GM18951 (cell line): ENCODE data around the gene EXOC1L.
"Not testable (repeated sequence)": the region's sequence is repeated elsewhere in the genome, so short reads cannot be mapped to it uniquely, and the experiment has no call there.

Source experiments
- POLR2A ChIP-seq: IDR thresholded peaks from 4 replicates; pipeline ENCODE4 v1.6.1; 2011; ENCODE audit warnings: mild to moderate bottlenecking; ENCODE audit not compliant: insufficient read length, insufficient read depth; ENCODE audit errors: extremely low read depth
- in situ Hi-C: fragments of 300-500 bp; cut with MboI; formaldehyde crosslinking; loops from one replicate; pipeline ENCODE4 v1.12.0; 2022; ENCODE audit warnings: low sequenced_read_pairs, mixed read lengths, inconsistent platforms; ENCODE audit not compliant: unreplicated experiment

The EXOC1L gene

DNA sequence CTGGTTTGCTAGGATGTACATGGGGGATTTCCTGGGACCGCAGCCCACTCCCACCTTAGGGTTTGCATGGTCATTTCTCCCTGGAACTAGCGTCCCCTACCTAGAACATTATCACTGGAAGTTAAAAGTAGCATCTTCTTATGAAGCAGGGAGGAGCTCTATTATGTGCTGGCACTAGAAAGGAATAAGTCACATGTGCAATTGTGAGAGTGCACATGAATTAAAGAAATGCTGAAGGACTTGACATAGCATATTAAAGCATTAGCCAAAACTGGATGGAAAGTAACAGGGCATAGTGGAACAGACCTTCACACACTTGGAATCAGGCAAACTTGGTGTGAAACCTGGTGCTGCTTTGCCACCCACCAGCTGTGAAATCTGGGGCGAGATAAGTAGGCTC, 2.7 kb downstream of the EXOC1L start:
- in situ Hi-C loops, result no loop called here
- TF ChIP-seq POLR2A, result no peak

DNA sequence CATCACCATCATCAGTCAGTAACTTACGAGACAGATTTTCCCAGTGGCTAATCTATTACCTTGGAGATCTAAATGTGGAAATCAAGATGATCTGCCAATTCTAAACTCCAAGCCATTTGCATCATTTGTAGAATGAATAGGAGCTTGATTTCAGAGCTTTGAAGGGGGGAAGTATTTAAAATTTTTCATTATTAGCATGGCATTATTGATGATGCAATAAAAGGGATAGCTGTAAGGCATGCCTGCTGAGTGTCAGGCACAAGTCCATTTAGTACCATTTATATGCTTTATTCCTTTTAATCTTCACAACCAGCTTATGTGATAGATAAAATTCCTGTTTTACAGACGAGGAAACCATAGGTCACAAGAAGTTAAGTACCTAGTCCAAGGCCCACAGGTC, 5.3 kb downstream of the EXOC1L start:
- no peak for TF ChIP-seq POLR2A
- in situ Hi-C loops, result no loop called here

DNA sequence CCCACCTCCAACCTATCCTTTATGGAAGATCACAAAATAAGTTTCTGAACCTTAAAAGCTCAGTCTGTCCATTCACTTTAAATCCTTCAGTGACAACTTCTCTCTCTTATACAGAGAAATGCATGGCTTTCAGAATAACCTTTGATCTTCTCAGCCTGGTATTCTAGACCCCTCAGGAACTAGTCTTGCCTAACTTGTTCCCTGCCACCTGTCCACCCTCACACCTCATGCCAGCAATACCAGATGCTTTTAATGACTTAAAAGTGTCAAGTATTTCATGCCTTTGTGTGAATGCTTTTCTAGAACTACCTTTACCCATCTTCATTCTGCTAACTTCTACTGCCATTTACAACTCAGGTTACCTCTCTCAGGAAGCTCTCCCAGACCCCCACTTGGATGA, 7.4 kb downstream of the EXOC1L start:
- no peak for TF ChIP-seq POLR2A
- in situ Hi-C loops, result no loop called here

DNA sequence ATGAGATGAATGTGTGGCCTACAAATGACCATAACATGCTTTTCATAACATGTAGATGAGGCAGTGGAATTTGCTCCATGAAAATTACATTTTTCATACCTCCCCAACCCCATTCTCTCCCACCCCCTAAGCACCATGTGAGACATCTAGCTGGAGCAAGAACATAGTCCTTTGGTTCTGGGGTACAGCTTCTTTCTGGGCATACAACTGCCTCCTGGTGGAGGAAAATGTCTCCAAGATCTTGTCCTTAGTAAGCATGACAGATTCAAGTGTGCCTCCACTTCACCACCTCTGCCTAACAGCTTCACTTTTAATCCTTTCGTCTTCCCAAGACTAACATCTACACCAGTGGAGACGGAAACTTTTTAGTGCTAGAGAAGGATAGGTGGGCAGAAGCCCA, 8.0 kb downstream of the EXOC1L start:
- in situ Hi-C loops, result no loop called here
- TF ChIP-seq POLR2A, result no peak

DNA sequence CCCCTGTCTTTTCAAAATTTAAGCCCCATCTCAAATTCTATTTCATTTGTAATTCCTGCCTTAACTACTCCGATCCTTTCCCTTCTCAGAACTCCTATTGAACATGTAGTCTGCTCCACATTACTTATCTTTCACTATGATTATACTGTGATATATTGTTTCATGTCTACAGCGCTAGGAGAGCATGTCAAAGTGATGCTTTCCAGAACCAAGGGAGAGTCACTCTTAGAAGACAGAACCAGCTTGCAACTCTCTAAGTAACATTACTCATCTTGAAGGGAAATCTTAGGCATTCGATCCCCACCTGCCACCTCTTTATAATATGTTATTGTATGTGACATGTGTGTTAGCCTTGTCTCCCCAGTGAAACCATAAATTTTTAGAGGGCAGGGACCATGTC, 10.5 kb downstream of the EXOC1L start:
- TF ChIP-seq POLR2A, result no peak
- in situ Hi-C loops, result no loop called here

DNA sequence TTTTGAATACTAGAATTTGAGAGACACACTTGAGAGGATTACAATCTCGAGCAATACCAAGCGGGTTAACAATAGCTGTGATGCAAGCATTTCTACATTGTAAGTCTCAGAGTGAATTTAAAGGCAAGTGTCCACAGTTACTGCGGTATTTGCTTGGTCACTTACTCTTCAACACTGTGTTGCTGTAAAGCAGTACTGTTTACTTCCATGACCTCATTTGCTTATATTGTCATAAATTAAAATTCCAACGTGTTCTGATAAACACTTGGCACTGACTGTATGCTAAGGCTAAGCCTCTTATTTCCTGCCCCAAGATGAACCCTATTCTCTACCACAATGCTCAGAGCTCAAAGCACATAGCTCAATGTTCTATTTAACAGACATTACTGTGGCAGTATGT, 11.1 kb downstream of the EXOC1L start:
- TF ChIP-seq POLR2A, result no peak

DNA sequence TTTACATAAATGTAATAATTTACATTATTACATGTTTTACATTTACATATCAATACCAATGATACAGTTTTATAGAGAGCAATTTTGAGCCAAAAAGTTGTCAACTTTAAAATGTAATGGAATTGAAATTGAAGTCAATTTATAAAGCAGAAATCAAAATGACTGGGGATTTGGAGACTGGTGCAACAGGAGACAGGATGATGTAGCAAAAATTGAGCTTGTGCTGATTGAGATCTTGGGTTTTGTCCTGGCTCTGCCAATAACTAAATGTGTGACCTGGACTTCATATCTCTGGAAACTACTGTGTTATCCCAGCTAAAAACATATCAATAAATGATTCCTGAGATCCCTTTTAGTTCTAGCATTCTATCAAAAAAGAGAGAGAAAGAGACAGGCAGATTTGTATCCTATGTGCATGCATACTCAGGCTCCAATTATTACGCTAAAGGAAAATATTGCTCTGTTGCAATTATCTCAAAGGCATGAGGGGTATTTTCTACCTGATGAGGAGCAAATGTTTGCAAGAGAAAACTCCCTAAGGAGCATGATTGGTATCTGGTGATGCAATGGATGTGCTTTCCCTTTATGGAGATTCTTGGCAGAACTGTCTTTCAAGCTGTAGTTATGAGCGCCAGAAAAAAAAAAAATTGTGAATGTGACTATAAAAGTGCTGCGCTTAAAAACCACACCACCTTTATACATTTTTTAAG, 14.7 kb downstream of the EXOC1L start:
- TF ChIP-seq POLR2A, result no peak
- in situ Hi-C loops, result no loop called here

More for the DNA sequence above, 11.1 kb downstream of the EXOC1L start:
- in situ Hi-C loops, result no loop called here

DNA sequence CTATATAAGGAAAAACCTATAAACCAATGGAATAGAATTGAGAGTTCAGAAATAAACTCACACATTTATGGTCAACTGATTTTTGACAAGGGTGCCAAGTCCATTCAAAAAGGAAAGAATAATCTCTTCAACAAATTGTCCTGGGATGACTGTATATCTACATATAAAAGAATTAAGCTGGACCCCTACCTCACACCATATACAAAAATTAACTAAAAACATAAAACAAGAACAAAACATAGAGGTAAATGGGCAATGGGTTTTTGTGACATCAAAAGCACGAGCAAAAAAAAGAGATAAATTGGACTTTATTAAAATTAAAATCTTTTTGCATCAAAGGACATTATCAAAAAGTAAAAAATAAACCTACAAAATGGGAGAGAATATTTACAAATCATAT, 18.3 kb downstream of the EXOC1L start:
- in situ Hi-C loops, result no loop called here

DNA sequence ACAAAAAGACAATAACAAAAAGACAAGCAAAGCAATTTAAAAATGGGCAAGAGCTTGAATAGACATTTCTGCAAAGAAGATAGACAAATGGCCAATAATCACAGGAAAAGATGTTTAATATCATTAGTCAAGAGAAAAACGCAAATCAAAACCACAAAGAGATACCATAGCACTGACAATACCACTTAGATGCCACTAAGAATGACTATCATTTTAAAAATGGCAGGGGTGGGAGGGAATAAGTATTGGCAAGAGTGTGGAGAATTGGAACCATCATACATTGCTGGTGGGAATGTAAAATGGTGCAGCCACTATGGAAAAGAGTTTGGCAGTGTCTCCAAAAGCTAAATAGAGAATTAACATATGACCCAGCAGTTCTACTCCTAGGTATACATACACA, 18.8 kb downstream of the EXOC1L start:
- in situ Hi-C loops, result no loop called here
- TF ChIP-seq POLR2A, result no peak

More for the DNA sequence above, 18.3 kb downstream of the EXOC1L start:
- TF ChIP-seq POLR2A, result no peak

DNA sequence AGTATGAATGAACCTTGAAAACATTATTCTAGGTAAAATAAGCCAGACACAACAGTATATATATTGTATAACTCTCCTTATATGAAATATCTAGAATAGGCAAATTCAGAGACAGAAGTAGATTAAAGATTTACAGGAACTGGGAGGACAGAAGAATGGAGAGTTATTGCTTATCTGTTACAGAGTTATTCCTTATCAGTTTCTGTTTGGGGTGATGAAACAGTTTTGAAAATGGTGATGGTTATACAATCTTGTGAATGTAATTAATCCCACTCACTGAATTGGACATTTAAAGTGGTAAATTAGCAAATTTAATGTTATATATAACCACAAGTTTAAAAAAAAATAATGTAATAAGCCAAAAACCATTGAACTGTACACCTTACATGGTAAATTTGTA, 19.4 kb downstream of the EXOC1L start:
- in situ Hi-C loops, result no loop called here
- no peak for TF ChIP-seq POLR2A

DNA sequence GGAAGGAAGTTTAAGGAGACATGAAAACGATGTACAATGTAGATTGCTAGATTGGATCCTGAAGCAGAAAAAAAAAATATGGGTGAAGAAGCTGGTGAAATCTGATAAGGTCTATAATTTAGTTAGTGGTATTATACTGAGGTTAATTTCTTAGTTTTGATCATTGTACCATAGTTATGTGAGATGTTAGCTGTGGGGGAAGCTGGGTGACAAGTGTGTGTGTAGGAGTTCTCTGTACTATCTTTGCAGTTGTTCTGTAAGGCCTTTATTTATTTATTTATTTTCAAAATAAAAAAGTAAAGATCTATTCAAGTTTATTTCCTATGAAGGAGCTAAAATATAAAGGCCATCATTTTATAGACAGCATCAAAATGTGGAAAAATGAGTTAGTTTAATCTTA, 21.4 kb downstream of the EXOC1L start:
- no peak for TF ChIP-seq POLR2A
- in situ Hi-C loops, result no loop called here

DNA sequence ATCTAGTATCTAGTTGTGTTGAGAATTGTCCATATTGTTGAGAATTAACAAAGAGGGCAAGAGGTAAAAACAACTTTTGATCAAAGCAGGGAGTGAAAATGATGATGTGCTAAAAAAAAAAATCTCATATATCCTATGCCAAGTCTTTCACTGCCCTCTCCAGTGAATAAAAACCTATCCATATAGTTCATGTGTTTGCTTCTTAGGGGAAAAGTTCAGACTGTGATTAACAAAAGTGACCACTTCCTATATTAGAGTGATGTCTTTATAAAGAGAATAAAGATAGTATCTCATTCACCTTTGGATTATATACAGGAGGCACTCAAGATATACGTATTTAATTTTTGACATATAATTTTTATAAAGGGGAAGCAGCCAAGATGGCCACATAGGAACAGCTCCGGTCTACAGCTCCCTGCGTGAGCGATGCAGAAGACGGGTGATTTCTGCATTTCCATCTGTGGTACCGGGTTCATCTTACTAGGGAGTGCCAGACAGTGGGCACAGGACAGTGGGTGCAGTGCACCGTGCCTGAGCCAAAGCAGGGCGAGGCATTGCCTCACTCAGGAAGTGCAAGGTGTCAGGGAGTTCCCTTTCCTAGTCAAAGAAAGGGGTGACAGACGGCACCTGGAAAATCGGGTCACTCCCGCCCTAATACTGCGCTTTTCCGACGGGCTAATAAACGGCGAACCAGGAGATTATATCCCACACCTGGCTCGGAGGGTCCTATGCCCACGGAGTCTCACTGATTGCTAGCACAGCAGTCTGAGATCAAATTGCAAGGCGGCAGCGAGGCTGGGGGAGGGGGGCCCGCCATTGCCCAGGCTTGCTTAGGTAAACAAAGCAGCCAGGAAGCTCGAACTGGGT, 22.0 kb downstream of the EXOC1L start:
- in situ Hi-C loops, result not testable (repeated sequence)

DNA sequence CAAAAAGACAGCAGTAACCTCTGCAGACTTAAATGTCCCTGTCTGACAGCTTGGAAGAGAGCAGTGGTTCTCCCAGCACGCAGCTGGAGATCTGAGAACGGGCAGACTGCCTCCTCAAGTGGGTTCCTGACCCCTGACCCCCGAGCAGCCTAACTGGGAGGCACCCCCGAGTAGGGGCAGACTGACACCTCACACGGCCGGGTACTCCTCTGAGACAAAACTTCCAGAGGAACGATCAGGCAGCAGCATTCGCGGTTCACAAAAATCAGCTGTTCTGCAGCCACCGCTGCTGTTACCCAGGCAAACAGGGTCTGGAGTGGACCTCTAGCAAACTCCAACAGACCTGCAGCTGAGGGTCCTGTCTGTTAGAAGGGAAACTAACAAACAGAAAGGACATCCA, 22.7 kb downstream of the EXOC1L start:
- in situ Hi-C loops, result not testable (repeated sequence)

DNA sequence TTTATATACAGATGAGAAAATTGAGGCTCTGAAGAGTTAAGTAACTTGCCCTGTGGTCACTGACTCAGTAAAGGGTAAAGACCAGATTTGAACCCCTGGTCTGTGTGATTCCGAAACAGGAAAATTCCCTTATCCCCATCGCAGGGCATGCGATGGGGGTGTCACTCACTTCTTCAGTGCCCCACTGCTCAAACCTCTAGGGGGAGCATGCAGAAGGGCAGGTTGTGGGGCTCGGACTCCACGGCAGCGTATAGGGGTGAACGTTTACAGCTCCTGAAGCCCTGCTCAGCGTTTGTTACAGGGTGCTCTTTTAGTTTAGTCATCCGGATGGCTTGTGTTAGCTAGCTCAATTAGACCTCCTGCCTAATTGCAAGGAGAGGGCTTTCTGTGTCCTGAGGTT, 30.1 kb downstream of the EXOC1L start:
- no peak for TF ChIP-seq POLR2A
- in situ Hi-C loops, result loop anchor here (25.0 kb wide), 1 partner anchor 437 kb away; no protein-coding TSS in a partner anchor
